HepG2 (cell line): ENCODE results near the gene MBTD1. TPM values are rescaled to one million over a fixed set of nuclear protein-coding genes. Genes with fewer than 3 reads are reported as not detected.

ENCODE experiments used
- ERF ChIP-seq: IDR thresholded peaks from 2 replicates; pipeline ENCODE4 v1.6.1; 2018; ENCODE audit warnings: missing biosample characterization, missing genetic modification reagents
- FOXC1 ChIP-seq: sonication (generic); formaldehyde crosslinking; IDR thresholded peaks from 2 replicates; pipeline ENCODE4 v1.8.0; 2022; ENCODE audit warnings: mild to moderate bottlenecking, missing genetic modification reagents, borderline replicate concordance
- FOXP1 ChIP-seq, 2 experiments: fragments of 450-650 bp in 1 of 2; IDR thresholded peaks; 2 replicates each; pipeline ENCODE4 v1.6.1; 2017 to 2018; ENCODE audit warnings: antibody characterized with exemption in 1 of 2
- KMT2B ChIP-seq: IDR thresholded peaks from 2 replicates; pipeline ENCODE4 v1.6.1; 2016; ENCODE audit warnings: missing genetic modification reagents, missing compliant biosample characterization
- POLR2A ChIP-seq, 2 experiments: IDR thresholded peaks; 2 replicates each; pipeline ENCODE4 v1.6.1; 2011; ENCODE audit warnings: low read depth in 2 of 2, low read length in 2 of 2, mild to moderate bottlenecking in 1 of 2, moderate library complexity in 1 of 2; ENCODE audit not compliant: insufficient read depth in 1 of 2
- STAT6 ChIP-seq: sonication (generic); formaldehyde crosslinking; IDR thresholded peaks from 2 replicates; pipeline ENCODE4 v1.4.0; 2020; ENCODE audit warnings: missing genetic modification reagents, mild to moderate bottlenecking, borderline replicate concordance
- SUZ12 ChIP-seq: fragments of 150-350 bp; IDR thresholded peaks from 2 replicates; pipeline ENCODE4 v1.6.1; 2014; ENCODE audit warnings: low read depth, low read length
- TMF1 ChIP-seq: sonication (generic); formaldehyde crosslinking; IDR thresholded peaks from 2 replicates; pipeline ENCODE4 v1.8.1; 2022; ENCODE audit warnings: low read depth, missing genetic modification reagents
- ZBTB38 ChIP-seq: sonication (generic); formaldehyde crosslinking; IDR thresholded peaks from 2 replicates; pipeline ENCODE4 v1.5.1; 2020; ENCODE audit warnings: mild to moderate bottlenecking, missing genetic modification reagents
- ZIK1 ChIP-seq: sonication (generic); formaldehyde crosslinking; IDR thresholded peaks from 2 replicates; pipeline ENCODE4 v1.5.0; 2020; ENCODE audit warnings: mild to moderate bottlenecking, low read depth, missing genetic modification reagents, borderline replicate concordance
- ZNF256 ChIP-seq: sonication (generic); formaldehyde crosslinking; conservative IDR thresholded peaks from 2 replicates; pipeline ENCODE4 v1.4.0; 2020; ENCODE audit warnings: missing genetic modification reagents
- ZNF3 ChIP-seq: IDR thresholded peaks from 2 replicates; pipeline ENCODE4 v1.7.0; 2017; ENCODE audit warnings: inconsistent platforms
- ZNF546 ChIP-seq: sonication (generic); formaldehyde crosslinking; conservative IDR thresholded peaks from 2 replicates; pipeline ENCODE4 v1.8.1; 2023; ENCODE audit warnings: mild to moderate bottlenecking, missing genetic modification reagents
- ZNF547 ChIP-seq: sonication (generic); formaldehyde crosslinking; IDR thresholded peaks from 2 replicates; pipeline ENCODE4 v1.5.1; 2020; ENCODE audit warnings: mild to moderate bottlenecking, missing genetic modification reagents
- ZNF576 ChIP-seq: sonication (generic); formaldehyde crosslinking; IDR thresholded peaks from 2 replicates; pipeline ENCODE4 v1.4.0; 2020; ENCODE audit warnings: mild to moderate bottlenecking, missing genetic modification reagents
- ZNF703 ChIP-seq: sonication (generic); formaldehyde crosslinking; IDR thresholded peaks from 2 replicates; pipeline ENCODE4 v1.5.1; 2020; ENCODE audit warnings: missing genetic modification reagents, mild to moderate bottlenecking, moderate library complexity, borderline replicate concordance
- ZNF713 ChIP-seq: sonication (generic); formaldehyde crosslinking; IDR thresholded peaks from 2 replicates; pipeline ENCODE4 v1.4.0; 2020; ENCODE audit warnings: mild to moderate bottlenecking, missing genetic modification reagents
- ZNF883 ChIP-seq: sonication (generic); formaldehyde crosslinking; IDR thresholded peaks from 2 replicates; pipeline ENCODE4 v1.5.1; 2020; ENCODE audit warnings: mild to moderate bottlenecking, missing genetic modification reagents; ENCODE audit errors: not compliant biosample characterization
- polyA plus RNA-seq, 8 experiments: library from polyadenylated mRNA; depleted of rRNA in 3 of 8; stranded (reverse) in 7 of 8; unstranded in 1 of 8; fragments of >200 nt; fragmentation: Illumina TruSeq in 4 of 8; extraction: Trizol in 4 of 8; gene quantifications; 2 replicates each; pipeline versions ENCODE4 v1.2.1 to v1.2.3, GENCODE V29; 2011 to 2016; ENCODE audit warnings: low read depth in 4 of 8, missing spikeins in 1 of 8, mixed read lengths in 1 of 8; ENCODE audit not compliant: insufficient read depth in 1 of 8
- total RNA-seq, 5 experiments: library from RNA; depleted of rRNA; stranded (reverse); fragments of >200 nt; fragmentation: Illumina TruSeq; extraction: Trizol; gene quantifications; 2 replicates each; pipeline ENCODE4 v1.2.3, GENCODE V29; 2016; ENCODE audit warnings: low read depth in 1 of 5
- TF ChIP-seq, protein P1 (sequence below): IDR thresholded peaks from 2 replicates; pipeline ENCODE4 v1.6.1; 2016; ENCODE audit warnings: mild to moderate bottlenecking, missing biosample characterization, missing genetic modification reagents
- TF ChIP-seq, protein P2 (sequence below): sonication (generic); formaldehyde crosslinking; IDR thresholded peaks from 2 replicates; pipeline ENCODE4 v1.5.1; 2020; ENCODE audit warnings: mild to moderate bottlenecking, moderate library complexity, missing genetic modification reagents
- TF ChIP-seq, protein P3 (sequence below): sonication (generic); formaldehyde crosslinking; IDR thresholded peaks from 2 replicates; pipeline ENCODE4 v1.4.0; 2020; ENCODE audit warnings: mild to moderate bottlenecking, missing genetic modification reagents, borderline replicate concordance
- TF ChIP-seq, protein P4 (sequence below): sonication (generic); formaldehyde crosslinking; IDR thresholded peaks from 2 replicates; pipeline ENCODE4 v1.8.1; 2023; ENCODE audit warnings: mild to moderate bottlenecking, moderate library complexity, missing genetic modification reagents

The MBTD1 gene
- total and polyA plus RNA-seq, 2 of the 13 experiments (the other 11 are each of a cell fraction or from before 2014, with no cell fraction given): 20.9 TPM

- TF ChIP-seq ZNF576 (CRISPR knock-in tag) (0 out of 2 replicates have a peak, but pooled peaks have one; percentile 49), POLR2A (IDR thresholded peaks at IDR 0.05; ENCODE audit: insufficient read depth in 1 of 2, low read depth in 2 of 2, low read length in 2 of 2) (peak in 1 of 2 experiments; percentile 58; a peak in 3 of 4 replicates), FOXC1 (no peak; the same call in none of the 2 replicates), TMF1 (0 out of 2 replicates have a peak, but pooled peaks have one; percentile 17), ERF (CRISPR knock-in tag) (peak; percentile 14; the same call in 1 of the 2 replicates), KMT2B (CRISPR knock-in tag) (no peak; the same call in 1 of the 2 replicates), ZNF547 (CRISPR knock-in tag) (no peak), ZNF546 (no peak), ZIK1 (CRISPR knock-in tag) (peak; percentile 16; the same call in 1 of the 2 replicates), ZNF883 (CRISPR knock-in tag) (no peak), ZNF703 (CRISPR knock-in tag) (0 out of 2 replicates have a peak, but pooled peaks have one; percentile 13), STAT6 (CRISPR knock-in tag) (no peak), FOXP1 (IDR thresholded peaks at IDR 0.05) (peak; percentile 43; the same call in 1 of the 2 replicates), FOXP1 (CRISPR knock-in tag; IDR thresholded peaks at IDR 0.05) (peak; percentile 62), ZNF713 (CRISPR knock-in tag) (0 out of 2 replicates have a peak, but pooled peaks have one; percentile 39), ZNF256 (CRISPR knock-in tag) (0 out of 2 replicates have a peak, but pooled peaks have one; percentile 46), ZNF3 (CRISPR knock-in tag) (no peak), ZBTB38 (CRISPR knock-in tag) (no peak), SUZ12 (no peak)
- TF ChIP-seq, protein P1, sequence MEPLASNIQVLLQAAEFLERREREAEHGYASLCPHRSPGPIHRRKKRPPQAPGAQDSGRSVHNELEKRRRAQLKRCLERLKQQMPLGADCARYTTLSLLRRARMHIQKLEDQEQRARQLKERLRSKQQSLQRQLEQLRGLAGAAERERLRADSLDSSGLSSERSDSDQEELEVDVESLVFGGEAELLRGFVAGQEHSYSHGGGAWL (CRISPR knock-in tag): peak; percentile 3; the same call in 1 of the 2 replicates
- TF ChIP-seq, protein P2, sequence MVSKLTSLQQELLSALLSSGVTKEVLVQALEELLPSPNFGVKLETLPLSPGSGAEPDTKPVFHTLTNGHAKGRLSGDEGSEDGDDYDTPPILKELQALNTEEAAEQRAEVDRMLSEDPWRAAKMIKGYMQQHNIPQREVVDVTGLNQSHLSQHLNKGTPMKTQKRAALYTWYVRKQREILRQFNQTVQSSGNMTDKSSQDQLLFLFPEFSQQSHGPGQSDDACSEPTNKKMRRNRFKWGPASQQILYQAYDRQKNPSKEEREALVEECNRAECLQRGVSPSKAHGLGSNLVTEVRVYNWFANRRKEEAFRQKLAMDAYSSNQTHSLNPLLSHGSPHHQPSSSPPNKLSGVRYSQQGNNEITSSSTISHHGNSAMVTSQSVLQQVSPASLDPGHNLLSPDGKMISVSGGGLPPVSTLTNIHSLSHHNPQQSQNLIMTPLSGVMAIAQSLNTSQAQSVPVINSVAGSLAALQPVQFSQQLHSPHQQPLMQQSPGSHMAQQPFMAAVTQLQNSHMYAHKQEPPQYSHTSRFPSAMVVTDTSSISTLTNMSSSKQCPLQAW (CRISPR knock-in tag): no peak; the same call in 1 of the 2 replicates
- TF ChIP-seq, protein P3, sequence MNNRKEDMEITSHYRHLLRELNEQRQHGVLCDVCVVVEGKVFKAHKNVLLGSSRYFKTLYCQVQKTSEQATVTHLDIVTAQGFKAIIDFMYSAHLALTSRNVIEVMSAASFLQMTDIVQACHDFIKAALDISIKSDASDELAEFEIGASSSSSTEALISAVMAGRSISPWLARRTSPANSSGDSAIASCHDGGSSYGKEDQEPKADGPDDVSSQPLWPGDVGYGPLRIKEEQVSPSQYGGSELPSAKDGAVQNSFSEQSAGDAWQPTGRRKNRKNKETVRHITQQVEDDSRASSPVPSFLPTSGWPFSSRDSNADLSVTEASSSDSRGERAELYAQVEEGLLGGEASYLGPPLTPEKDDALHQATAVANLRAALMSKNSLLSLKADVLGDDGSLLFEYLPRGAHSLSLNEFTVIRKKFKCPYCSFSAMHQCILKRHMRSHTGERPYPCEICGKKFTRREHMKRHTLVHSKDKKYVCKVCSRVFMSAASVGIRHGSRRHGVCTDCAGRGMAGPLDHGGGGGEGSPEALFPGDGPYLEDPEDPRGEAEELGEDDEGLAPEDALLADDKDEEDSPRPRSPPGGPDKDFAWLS (CRISPR knock-in tag): no peak
- TF ChIP-seq, protein P4, sequence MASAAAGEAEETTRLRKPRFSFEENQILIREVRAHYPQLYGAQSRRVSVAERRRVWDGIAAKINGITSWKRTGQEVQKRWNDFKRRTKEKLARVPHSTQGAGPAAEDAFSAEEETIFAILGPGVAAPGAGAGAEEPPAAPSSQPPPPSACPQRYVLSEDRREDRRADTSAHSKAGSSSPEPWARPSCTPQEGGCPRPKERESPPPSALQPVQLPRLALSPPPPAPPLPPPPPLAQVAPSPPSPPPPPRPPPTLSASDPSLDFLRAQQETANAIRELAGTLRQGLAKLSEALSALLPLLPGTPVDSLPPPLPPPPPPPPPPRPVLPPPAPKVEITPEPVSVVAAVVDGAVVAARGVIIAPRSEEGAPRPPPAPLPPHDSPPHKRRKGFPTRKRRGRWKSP (CRISPR knock-in tag): no peak
Observed at GRCh38 chr17:51259564-51260236, at the start of gene MBTD1 (continued).
